Frontal cortex (tissue), 4 donors: ENCODE results near the gene NFKB2. TPM values are rescaled to one million over a fixed set of nuclear protein-coding genes. Genes with fewer than 3 reads are reported as not detected.

ENCODE experiments used
- DNase-seq, 2 donors: peaks; one replicate each; pipeline ENCODE4 v3.0.0; 2012; ENCODE audit warnings: low spot score in 2 of 2
- FAIRE-seq: peaks from 2 replicates; lab custom pipeline; 2012; peaks lifted over from hg19 to GRCh38; lab: Jason Lieb, UNC
- total RNA-seq: library from RNA; depleted of rRNA; stranded (reverse); fragments of >200 nt; gene quantifications from one replicate; pipeline ENCODE4 v1.2.3, GENCODE V29; 2014
- donor health status: control.
- donor health status: control.
- donor health status: control.

Gene NFKB2
- total RNA-seq, 1 donor from 2014 or later = 0.41 TPM

GRCh38 chr10:102407425-102408130 is 12.1 kb downstream of the NFKB2 start:
- peak in 1 of 2 donors; percentile 24 for DNase-seq
- no peak for FAIRE-seq

GRCh38 chr10:102408131-102408727 is 12.7 kb downstream of the NFKB2 start:
- DNase-seq (peak; percentile 42 to 66), FAIRE-seq (no peak)

DNA sequence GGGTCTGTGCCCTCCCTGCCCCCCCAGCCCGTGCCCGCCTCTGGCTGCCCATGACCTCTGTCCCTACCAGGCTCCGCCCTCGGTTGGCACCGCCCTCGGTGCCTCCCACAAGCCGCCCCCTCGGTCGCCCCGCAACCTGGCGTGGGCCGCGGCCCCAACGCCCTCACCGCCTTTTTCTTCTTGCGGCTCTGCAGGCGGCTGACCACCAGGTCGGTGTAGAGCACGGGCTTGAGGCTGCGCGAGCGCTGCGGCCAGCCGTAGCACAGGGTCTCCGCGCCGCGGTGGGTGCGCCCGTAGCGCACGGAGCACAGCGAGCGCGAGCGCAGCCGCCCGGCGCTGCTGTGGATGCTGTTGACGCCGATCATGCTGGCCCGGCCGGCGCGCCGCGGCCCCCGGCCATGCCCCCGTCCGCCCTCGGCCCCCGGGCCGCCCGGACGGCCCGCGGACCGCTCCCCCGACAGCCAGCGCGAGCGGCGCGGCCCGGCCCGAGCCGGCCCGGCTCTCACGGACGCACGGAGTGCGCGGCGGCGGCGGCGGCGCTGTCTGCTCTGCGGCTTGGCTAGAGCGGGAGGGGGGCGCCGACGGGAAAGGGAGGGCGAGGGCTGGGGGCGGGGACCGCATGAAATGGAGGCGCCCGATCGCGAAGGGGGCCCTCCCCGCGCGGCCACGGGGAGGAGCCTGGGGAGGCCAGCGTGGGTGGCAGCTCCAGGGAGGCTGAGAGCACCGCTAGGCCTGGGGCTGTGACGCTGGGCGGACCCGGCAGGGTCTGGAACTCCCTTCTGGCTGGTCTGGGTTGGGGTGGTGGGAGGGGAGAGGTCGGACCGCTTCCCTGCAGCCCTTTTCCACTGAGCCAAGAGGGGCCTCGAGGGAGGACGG is 13.5 kb downstream of the NFKB2 start:
- DNase-seq (peak; percentile 74 to 75), FAIRE-seq (no peak)

DNA sequence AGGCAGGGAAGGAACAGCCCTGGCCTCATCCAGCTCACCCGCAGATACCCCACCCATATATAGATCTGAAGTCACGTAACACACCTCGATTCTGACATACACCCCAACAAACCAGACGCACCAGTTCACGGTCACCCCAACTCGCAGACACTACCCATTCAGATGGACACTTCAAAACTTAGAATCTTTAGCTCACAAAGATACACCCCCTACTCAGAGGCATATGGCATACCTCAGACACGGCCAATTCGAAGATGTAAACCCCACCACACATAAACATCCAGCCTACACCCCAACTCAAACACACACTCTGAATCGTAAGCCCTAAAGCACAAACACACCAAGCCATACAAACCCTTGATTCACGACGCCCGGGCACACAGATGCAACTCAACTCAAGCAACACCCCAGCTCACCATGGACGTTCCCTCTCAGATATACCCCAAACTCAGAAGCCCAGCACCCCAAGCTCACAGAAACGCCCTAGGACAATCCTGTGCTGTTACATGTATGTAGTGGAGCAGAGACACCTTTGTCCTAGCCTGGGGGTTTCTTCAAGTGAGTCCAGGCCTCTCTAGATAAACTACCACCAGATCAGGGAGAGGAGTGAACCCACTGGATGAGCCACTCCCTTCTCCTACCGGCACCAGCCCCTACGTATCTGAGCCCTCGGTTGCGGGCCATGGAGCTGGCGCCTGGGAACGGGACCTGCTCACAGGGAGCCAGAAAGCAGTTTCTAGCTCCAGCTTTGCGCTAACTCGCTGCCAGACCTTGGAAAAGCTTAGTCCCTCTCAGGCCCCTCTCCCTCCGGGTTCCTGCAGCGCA is 14.3 kb downstream of the NFKB2 start:
- DNase-seq = peak in 1 of 2 donors; percentile 51

DNA sequence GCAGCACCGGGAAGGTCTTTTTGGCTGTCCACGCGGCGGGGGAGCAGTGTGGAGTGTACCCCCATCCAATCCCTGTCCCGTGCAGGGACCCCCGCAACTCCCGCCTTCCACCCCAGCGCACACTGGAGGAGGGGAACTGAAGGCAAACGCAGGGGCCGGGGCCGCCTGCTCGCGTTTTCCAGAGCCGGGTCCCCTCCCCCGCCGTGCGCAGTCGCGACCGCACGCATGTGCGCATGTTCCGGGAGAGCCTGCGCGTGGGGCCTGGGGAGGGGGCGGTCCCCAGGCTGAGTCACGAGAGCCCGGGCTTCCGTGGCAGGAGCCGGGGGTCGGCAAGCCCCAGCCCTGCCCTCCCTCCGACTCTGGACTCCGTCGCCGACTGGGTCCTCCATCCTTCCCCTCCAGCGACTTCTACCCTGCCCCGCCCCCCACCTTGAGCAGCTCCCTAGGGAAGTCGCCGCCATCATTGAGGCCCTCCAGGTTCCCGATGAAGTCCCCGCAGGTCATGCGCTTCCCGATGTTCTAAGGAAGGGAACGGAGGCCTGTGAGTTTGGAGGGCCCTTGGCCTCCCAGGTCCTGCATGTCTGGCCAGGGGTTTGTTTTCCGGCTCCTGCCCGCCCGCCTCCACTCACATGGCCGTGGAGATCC is 15.0 kb downstream of the NFKB2 start:
- DNase-seq = peak; percentile 54 to 61
- no peak for FAIRE-seq

More for the DNA sequence above, 14.3 kb downstream of the NFKB2 start:
- no peak for FAIRE-seq

- FAIRE-seq (no peak), DNase-seq (peak in 1 of 2 donors; percentile 27)
These were observed 16.1 kb downstream of the NFKB2 start for GRCh38 chr10:102411341-102412255.

DNA sequence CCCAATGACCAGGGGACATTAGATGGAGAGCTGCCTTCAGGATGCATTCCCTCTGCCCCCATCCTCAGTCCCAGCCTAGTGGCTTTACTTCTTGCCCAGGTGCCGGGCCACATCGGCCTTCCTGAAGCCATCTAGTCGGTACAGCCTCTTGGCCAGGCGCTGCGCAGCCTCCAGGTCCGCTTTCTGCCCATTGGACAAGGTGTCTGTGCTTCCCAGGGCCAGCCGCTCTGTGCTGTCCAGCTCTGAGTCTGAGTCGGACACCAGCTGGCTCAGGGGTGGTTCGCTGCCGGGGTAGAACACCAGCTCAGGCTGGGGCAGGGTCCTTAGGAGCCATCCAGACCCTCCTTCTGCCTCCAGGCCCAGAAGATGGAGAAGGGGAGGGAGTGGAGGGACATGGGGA is 16.8 kb downstream of the NFKB2 start:
- DNase-seq (peak in 1 of 2 donors; percentile 12), FAIRE-seq (no peak)

DNA sequence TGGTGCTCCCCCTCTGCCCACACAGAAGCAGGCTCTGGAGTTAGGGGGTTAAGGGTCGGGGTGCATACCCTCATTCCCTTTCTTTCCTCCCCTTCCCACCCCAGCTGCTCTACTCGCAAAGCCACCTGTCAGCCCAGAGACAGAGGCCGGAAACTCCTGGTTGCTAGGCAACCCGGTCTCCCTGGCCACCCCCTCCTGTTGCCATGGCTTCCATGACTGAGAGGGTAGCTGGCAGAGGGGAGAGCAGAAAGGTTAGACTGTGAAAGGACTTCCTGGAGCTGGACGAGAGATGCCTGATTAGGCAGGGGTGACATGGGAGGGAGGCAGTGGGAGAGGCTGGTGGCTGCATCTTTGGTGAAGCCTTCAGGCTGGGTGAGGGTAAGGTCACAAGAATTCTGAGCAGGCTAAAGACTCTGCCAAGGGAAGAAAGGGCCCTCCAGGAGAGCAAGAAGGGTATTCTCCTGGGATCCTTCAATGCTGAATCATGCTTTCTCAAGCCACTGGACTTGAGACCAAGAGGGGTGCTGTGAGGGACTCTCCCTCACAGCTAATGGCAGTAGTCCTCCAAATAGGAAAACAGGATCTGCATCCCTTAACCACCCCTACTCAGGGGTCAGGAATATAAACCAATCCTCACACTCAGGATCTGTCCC is 17.7 kb downstream of the NFKB2 start:
- DNase-seq (peak; percentile 49 to 63), FAIRE-seq (no peak)

GRCh38 chr10:102413806-102414561 is 18.5 kb downstream of the NFKB2 start:
- no peak for FAIRE-seq
- DNase-seq = no peak

DNA sequence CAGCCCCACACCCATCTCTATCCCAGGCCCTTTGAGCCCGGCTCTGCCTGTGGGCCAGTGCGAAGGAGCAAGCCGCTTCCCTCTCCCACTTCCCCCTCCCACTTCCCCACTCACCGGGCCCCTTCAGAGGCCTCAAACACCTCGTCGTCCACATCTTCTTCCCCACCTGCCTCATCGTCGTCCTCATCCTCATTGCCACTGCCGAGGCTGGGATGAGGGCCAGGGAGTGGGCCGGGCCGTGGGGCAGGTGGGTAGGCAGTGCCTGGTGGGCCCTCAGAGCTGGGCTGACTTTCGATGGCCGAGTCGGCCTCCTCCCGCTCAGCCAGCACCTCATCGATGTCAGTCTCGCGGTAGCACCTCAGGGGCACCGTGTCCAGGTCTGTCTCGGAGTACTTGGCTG is 19.2 kb downstream of the NFKB2 start:
- DNase-seq (peak in 1 of 2 donors; percentile 20), FAIRE-seq (no peak)

GRCh38 chr10:102416283-102416682 is 20.8 kb downstream of the NFKB2 start:
- no peak for DNase-seq
- no peak for FAIRE-seq

- FAIRE-seq (no peak), DNase-seq (no peak)
These were observed 21.2 kb downstream of the NFKB2 start for GRCh38 chr10:102416695-102417094.

- DNase-seq = peak in 1 of 2 donors; percentile 54
- FAIRE-seq = no peak
These were observed 23.2 kb downstream of the NFKB2 start, which contains the start of gene PSD for GRCh38 chr10:102418622-102419268. TSS of gene PSD (minus strand) at chr10:102418785. CDS start at chr10:102417038, 1,747 bp downstream.

GRCh38 chr10:102419269-102420180 is 24.0 kb downstream of the NFKB2 start:
- FAIRE-seq = no peak

GRCh38 chr10:102420181-102420713 is 24.7 kb downstream of the NFKB2 start:
- no peak for DNase-seq
- no peak for FAIRE-seq

More at GRCh38 chr10:102419269-102420180, 24.0 kb downstream of the NFKB2 start:
- DNase-seq = peak; percentile 87 to 90
